ENCODE measurements around the gene INHBB.

- TF ChIP-seq EZH2 (IDR thresholded peaks at IDR 0.05; ENCODE audit: borderline replicate concordance, low read length): no peak
- no peak for TF ChIP-seq CTCF (IDR thresholded peaks at IDR 0.05; ENCODE audit: low read length)
Measured at GRCh38 chr2:120307482-120307881, 38.5 kb upstream of the INHBB start.
